Heart left ventricle (tissue), 16 donors: Measurements from ENCODE around the gene PACRG. TPM values are rescaled to one million over a fixed set of nuclear protein-coding genes. Genes with fewer than 3 reads are reported as not detected.

Experiments
- ATAC-seq, 4 donors: fragments of 200-7000 bp; cut with Tn5 transposase; one replicate each; pipeline ENCODE4 v1.9.1; 2020 to 2022; ENCODE audit warnings: moderate library complexity in 4 of 4, mild to moderate bottlenecking in 3 of 4, moderate number of reproducible peaks in 1 of 4
- DNase-seq, 5 donors: peaks; one replicate each; pipeline ENCODE4 v3.0.0-alpha.2; 2020
- H3K27ac ChIP-seq, 12 donors: fragments of 200-600 bp; sonication (generic) in 4 of 12; one replicate each; pipeline versions ENCODE4 v1.5.0 to v1.8.0; 2016 to 2022; ENCODE audit warnings: mild to moderate bottlenecking in 2 of 12
- H3K27me3 ChIP-seq, 9 donors: fragments of 200-600 bp; sonication (generic) in 2 of 9; one replicate each; pipeline versions ENCODE4 v1.5.1 to v1.8.0; 2016 to 2022; ENCODE audit warnings: mild to moderate bottlenecking in 3 of 9
- H3K36me3 ChIP-seq, 9 donors: fragments of 200-600 bp; sonication (generic) in 2 of 9; one replicate each; pipeline versions ENCODE4 v1.5.0 to v1.8.0; 2018 to 2022; ENCODE audit warnings: mild to moderate bottlenecking in 2 of 9
- H3K4me1 ChIP-seq, 12 donors: fragments of 200-600 bp; sonication (generic) in 4 of 12; one replicate each; pipeline versions ENCODE4 v1.5.0 to v1.8.0; 2016 to 2022; ENCODE audit warnings: mild to moderate bottlenecking in 3 of 12
- H3K4me3 ChIP-seq, 12 donors: fragments of 200-600 bp; sonication (generic) in 4 of 12; one replicate each; pipeline versions ENCODE4 v1.5.0 to v1.8.0; 2017 to 2022; ENCODE audit warnings: mild to moderate bottlenecking in 9 of 12, moderate library complexity in 4 of 12
- H3K9me3 ChIP-seq, 12 donors: fragments of 200-600 bp; sonication (generic) in 4 of 12; one replicate each; pipeline versions ENCODE4 v1.5.0 to v1.8.0; 2016 to 2022; ENCODE audit warnings: mild to moderate bottlenecking in 1 of 12
- POLR2A ChIP-seq, 2 donors: fragments of 450-650 bp; IDR thresholded peaks; one replicate each; pipeline ENCODE4 v1.6.1; 2017; ENCODE audit warnings: antibody characterized with exemption in 2 of 2, mild to moderate bottlenecking in 2 of 2, moderate library complexity in 2 of 2
- WGBS, 4 donors: extraction: QIAGEN DNeasy Blood & Tissue Kit in 2 of 4; methylation state at CpG; one replicate each; pipeline versions ENCODE4 v1.1.5 to v1.1.7; 2013 to 2018; 5-methylcytosine and 5-hydroxymethylcytosine counted together
- intact Hi-C, 10 donors: fragments of 100-400 bp; cut with DNase I; formaldehyde crosslinking; loops; one replicate each; pipeline versions ENCODE4 v1.11.1 to v1.14.2; 2022
- polyA plus RNA-seq, 2 donors: library from polyadenylated mRNA; stranded (reverse); fragments of 200-250 nt; gene quantifications; one replicate each; pipeline ENCODE4 v1.2.3, GENCODE V29; 2013
- total RNA-seq, 9 donors: library from RNA; depleted of rRNA in 2 of 9; stranded (reverse); fragments of >200 nt in 2 of 9; fragmentation: NEBNext Ultra II Directional in 3 of 9; extraction: Animal tissue kit (Norgen Biotek cat#: 25700) in 3 of 9; gene quantifications; one replicate each; pipeline versions ENCODE4 v1.1.0 to v1.2.4, GENCODE V29; 2016 to 2023
- TF ChIP-seq, protein P1 (sequence below), 12 donors: fragments of 200-600 bp; sonication (generic) in 4 of 12; IDR thresholded peaks; one replicate each; pipeline versions ENCODE4 v1.5.0 to v1.8.0; 2018 to 2022; ENCODE audit warnings: antibody characterized with exemption in 12 of 12, mild to moderate bottlenecking in 5 of 12
- donor health status: ischemic (EF 13 %, LVEDD 7.1; RV severe dilation, severe dysfunction).
- donor health status: healthy with polysubstance abuse.
- donor health status: DM: no; HTN: yes; CAD: no.
- donor health status: DM: no; HTN: no; CAD: no.
- donor health status: ischemic (EF 25% LVEDD 6.9; RV normal size, moderate dysfunction).
- donor health status: ischemic (EF 25% LVEDD 5.7; RV mildly dilated, moderate dysfunction).
- donor health status: healthy.
- donor health status: DM: yes; HTN: yes; CAD: no.
- donor health status: ischemic (EF 35%, LVEDD 5.7; RV mildly dilated, moderate dysfunction).
- donor health status: nonischemic (EF 11% LVEDD 7.7; RV severe dilation, severe dysfunction).
- donor health status: DM: yes; HTN: yes; CAD: no.
- donor health status: PGD.
- donor health status: ischemic (EF 29% LVEDD 5.4; RV normal size, mild dysfunction).
- donor health status: nonischemic (EF 23%, LVEDD 6.1; RV moderate dilation, normal function).

The PACRG gene
- total and polyA plus RNA-seq, 11 donors, result 2.0 to 83.3 (median 11.8) TPM

DNA sequence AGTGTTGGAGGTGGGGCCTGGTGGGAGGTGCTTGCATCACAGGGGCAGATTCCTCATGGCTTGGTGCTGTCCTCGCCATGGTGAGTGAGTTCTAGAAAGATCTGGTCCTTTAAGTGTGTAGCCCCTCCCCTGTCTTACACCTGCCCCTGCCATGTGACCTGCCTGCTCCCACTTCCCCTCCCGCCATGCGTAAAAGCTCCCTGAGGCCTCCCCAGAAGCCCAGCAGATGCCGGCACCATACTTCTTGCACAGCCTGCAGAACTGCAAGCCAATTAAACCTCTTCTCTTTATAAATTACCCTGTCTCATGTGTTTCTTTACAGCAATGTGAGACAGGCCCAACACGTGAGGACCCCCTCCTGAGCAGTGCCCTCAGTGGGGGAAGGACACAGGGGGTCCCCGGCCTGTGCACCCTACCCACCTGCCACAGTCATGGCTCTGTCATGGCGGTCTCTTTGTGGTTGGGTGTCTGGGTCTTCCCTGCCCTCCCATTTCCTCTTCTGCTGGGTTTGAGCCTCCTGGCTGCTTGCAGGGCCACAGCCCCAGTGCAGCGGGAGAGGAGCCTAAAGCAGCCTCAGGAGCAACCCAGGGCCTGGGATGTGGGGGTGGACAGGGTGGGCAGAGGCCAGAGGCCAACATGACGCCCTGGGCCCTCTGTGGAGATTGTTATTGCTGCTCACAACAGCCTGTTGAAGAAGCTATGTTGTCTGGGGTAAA lies 599.5 kb downstream of the PACRG start:
- ATAC-seq (no peak), DNase-seq (no peak)
- Histone ChIP-seq H3K36me3 (no peaks in the 10 kb centered on the region), H3K4me3 (no peak overlapping the region), H3K9me3 (no peaks in the 10 kb centered on the region), H3K27me3 (no peaks in the 10 kb centered on the region), H3K4me1 (peaks cover 0 to 28% (median 8%) of the 10 kb centered on the region in 12 donors), H3K27ac (no peak overlapping the region)
- TF ChIP-seq, protein P1, sequence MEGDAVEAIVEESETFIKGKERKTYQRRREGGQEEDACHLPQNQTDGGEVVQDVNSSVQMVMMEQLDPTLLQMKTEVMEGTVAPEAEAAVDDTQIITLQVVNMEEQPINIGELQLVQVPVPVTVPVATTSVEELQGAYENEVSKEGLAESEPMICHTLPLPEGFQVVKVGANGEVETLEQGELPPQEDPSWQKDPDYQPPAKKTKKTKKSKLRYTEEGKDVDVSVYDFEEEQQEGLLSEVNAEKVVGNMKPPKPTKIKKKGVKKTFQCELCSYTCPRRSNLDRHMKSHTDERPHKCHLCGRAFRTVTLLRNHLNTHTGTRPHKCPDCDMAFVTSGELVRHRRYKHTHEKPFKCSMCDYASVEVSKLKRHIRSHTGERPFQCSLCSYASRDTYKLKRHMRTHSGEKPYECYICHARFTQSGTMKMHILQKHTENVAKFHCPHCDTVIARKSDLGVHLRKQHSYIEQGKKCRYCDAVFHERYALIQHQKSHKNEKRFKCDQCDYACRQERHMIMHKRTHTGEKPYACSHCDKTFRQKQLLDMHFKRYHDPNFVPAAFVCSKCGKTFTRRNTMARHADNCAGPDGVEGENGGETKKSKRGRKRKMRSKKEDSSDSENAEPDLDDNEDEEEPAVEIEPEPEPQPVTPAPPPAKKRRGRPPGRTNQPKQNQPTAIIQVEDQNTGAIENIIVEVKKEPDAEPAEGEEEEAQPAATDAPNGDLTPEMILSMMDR (IDR thresholded peaks at IDR 0.05), result no peak
- TF ChIP-seq POLR2A (IDR thresholded peaks at IDR 0.05), result no peak
- WGBS, 4 donors, result 90 to 98% (median 96%) methylated on average over 9 of the region's 9 CpGs
- intact Hi-C loops, result no loop called here

GRCh38 chr6:163327921-163328320 lies 600.1 kb downstream of the PACRG start:
- no peaks in the 10 kb centered on the region for H3K36me3 ChIP-seq
- WGBS, 4 donors, result 66 to 84% (median 72%) methylated on average over 8 of the region's 8 CpGs

DNA sequence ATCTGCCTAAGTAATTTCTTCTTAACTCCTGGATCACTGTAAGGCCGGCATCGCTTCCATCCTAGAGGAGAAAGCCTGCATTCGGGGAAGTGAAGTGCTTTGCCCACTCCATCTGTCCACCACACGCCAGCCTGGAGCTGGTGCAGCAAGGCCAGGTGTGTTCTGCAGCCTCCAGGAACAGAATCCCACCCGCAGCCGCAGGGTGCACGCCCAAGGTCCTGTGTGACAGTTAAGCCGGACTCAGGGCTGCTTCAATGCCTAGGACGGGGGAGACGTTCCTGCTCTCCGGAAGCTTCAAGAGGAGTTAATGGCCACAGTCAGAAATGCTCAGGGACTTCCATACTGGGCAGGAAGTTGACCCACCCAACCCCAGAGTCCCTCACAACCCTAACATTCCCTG lies 600.6 kb downstream of the PACRG start:
- intact Hi-C loops, result no loop called here

More at GRCh38 chr6:163327921-163328320, 600.1 kb downstream of the PACRG start:
- Histone ChIP-seq H3K27ac (no peak overlapping the region), H3K4me1 (peaks cover 0 to 29% (median 8%) of the 10 kb centered on the region in 12 donors), H3K4me3 (no peak overlapping the region), H3K9me3 (no peaks in the 10 kb centered on the region), H3K27me3 (no peaks in the 10 kb centered on the region)
- intact Hi-C loops, result no loop called here
- TF ChIP-seq, protein P1 (IDR thresholded peaks at IDR 0.05), result no peak
- no peak for TF ChIP-seq POLR2A (IDR thresholded peaks at IDR 0.05)
- no peak for ATAC-seq
- no peak for DNase-seq

DNA sequence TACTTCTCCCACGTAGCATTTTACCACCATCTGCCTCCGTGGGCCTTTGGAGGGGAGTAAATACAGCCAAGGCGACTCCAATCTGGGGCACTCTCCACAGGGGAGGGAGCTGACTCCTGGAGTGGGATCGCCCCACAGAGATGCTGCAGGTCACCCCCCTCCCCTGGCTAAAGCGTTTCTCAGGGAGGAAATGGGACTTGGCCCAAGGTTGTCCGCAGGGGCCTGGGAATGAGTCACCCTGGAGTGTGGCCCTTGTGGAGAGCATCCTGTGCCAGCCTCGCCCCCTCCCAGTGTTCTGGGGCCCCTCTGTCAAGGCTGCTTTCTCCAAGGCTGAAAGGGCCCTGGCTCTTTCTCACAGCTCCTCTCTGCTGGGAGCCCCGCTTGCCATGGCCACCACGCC lies 602.2 kb downstream of the PACRG start:
- Histone ChIP-seq H3K9me3 (no peaks in the 10 kb centered on the region), H3K4me3 (no peak overlapping the region), H3K27me3 (no peaks in the 10 kb centered on the region), H3K4me1 (peaks cover 5 to 44% (median 21%) of the 10 kb centered on the region in 12 donors), H3K27ac (no peak overlapping the region), H3K36me3 (no peaks in the 10 kb centered on the region)
- intact Hi-C loops, result loop anchor here in 4 of 10 donors (5.0 to 10.0 kb wide), 4 partner anchors 145 to 775 kb away; no protein-coding TSS in a partner anchor
- no peak for TF ChIP-seq POLR2A (IDR thresholded peaks at IDR 0.05)
- TF ChIP-seq, protein P1 (IDR thresholded peaks at IDR 0.05), result no peak
- WGBS, 4 donors, result 70 to 87% (median 76%) methylated on average over 8 to 9 of the region's 9 CpGs
- peak in 1 of 4 donors; percentile 16 for ATAC-seq
- DNase-seq, result no peak

More for the DNA sequence above, 600.6 kb downstream of the PACRG start:
- Histone ChIP-seq H3K4me1 (peaks cover 0 to 34% (median 10%) of the 10 kb centered on the region in 12 donors), H3K36me3 (no peaks in the 10 kb centered on the region), H3K9me3 (no peaks in the 10 kb centered on the region), H3K4me3 (no peak overlapping the region), H3K27ac (no peak overlapping the region), H3K27me3 (no peaks in the 10 kb centered on the region)
- TF ChIP-seq, protein P1 (IDR thresholded peaks at IDR 0.05), result no peak
- TF ChIP-seq POLR2A (IDR thresholded peaks at IDR 0.05), result no peak
- no peak for ATAC-seq
- DNase-seq, result no peak
- 74 to 87% (median 84%) methylated on average over 6 to 11 of the region's 11 CpGs for WGBS, 4 donors
